Brain microvascular endothelial cell (primary cell): ENCODE results near the gene SLC29A2.

Experiments used
- DNase-seq: peaks from one replicate; pipeline ENCODE4 v3.0.0-alpha.2; 2020
- H3K27ac ChIP-seq: fragments of 250-450 bp; sonication (Bioruptor Pico); 2 replicates; pipeline ENCODE4 v1.5.1; 2020; ENCODE audit warnings: mild to moderate bottlenecking, moderate library complexity
- H3K27me3 ChIP-seq: fragments of 250-450 bp; sonication (Bioruptor Pico); replicated peaks from 2 replicates; pipeline ENCODE4 v1.5.1; 2020; ENCODE audit warnings: mild to moderate bottlenecking
- H3K36me3 ChIP-seq: fragments of 250-450 bp; sonication (Bioruptor Pico); replicated peaks from 2 replicates; pipeline ENCODE4 v1.5.1; 2020; ENCODE audit warnings: mild to moderate bottlenecking
- H3K4me3 ChIP-seq: 2 replicates; pipeline ENCODE4 v1.5.1; 2011; ENCODE audit warnings: low read depth, mild to moderate bottlenecking, control low read depth, low read length, moderate library complexity
- CTCF ChIP-seq: IDR thresholded peaks from 2 replicates; pipeline ENCODE4 v1.5.1; 2011; ENCODE audit warnings: low read depth, mild to moderate bottlenecking, moderate library complexity, low read length, control low read depth, inconsistent platforms; ENCODE audit errors: missing control alignments
- in situ Hi-C: cut with HindIII; loops from 2 replicates; pipeline ENCODE4 v1.10.0; 2017; ENCODE audit warnings: low sequenced_read_pairs, low pct_ligation_motif_present

Gene SLC29A2

GRCh38 chr11:66314561-66315497 lies 56.7 kb downstream of the SLC29A2 start:
- no peaks in the 10 kb centered on the region for H3K36me3 ChIP-seq
- peak overlapping the region; percentile 54 for H3K4me3 ChIP-seq
- DNase-seq, result no peak
- peak overlapping the region; percentile 97 for H3K27ac ChIP-seq
- TF ChIP-seq CTCF, result no peak
- no peaks in the 10 kb centered on the region for H3K27me3 ChIP-seq
- in situ Hi-C loops, result no loop called here

GRCh38 chr11:66314186-66314501 lies 57.4 kb downstream of the SLC29A2 start:
- in situ Hi-C loops, result no loop called here
- Histone ChIP-seq H3K4me3 (peak overlapping the region; percentile 54), H3K27me3 (no peaks in the 10 kb centered on the region), H3K27ac (peak overlapping the region; percentile 97), H3K36me3 (no peaks in the 10 kb centered on the region)
- no peak for TF ChIP-seq CTCF
- DNase-seq, result no peak

GRCh38 chr11:66313321-66314185 lies 58.0 kb downstream of the SLC29A2 start:
- peak; percentile 58 for TF ChIP-seq CTCF
- DNase-seq, result no peak

GRCh38 chr11:66312549-66313320 lies 58.8 kb downstream of the SLC29A2 start:
- no peak for TF ChIP-seq CTCF
- Histone ChIP-seq H3K27ac (peak overlapping the region; percentile 97), H3K36me3 (no peaks in the 10 kb centered on the region), H3K4me3 (peak overlapping the region; percentile 66), H3K27me3 (no peaks in the 10 kb centered on the region)
- in situ Hi-C loops, result no loop called here
- DNase-seq, result peak; percentile 99

More at GRCh38 chr11:66313321-66314185, 58.0 kb downstream of the SLC29A2 start:
- H3K36me3 ChIP-seq, result no peaks in the 10 kb centered on the region
- peak overlapping the region; percentile 97 for H3K27ac ChIP-seq
- peak overlapping the region; percentile 54 for H3K4me3 ChIP-seq
- in situ Hi-C loops, result no loop called here
- no peaks in the 10 kb centered on the region for H3K27me3 ChIP-seq
